ENCODE results near the gene MSS51.

MSS51 gene

GRCh38 chr10:73423309-73423708 is 10.1 kb downstream of the MSS51 start:
- DNase-seq (ENCODE audit: low read depth) = no peak
- TF ChIP-seq CTCF (IDR thresholded peaks at IDR 0.05; ENCODE audit: low read length, missing control alignments) = no peak
- H3K4me3 ChIP-seq (replicated peaks; ENCODE audit: low read depth, low read length) = no peak overlapping the region

- DNase-seq (ENCODE audit: low read depth) = no peak
Measured at GRCh38 chr10:73416571-73416970, 16.8 kb downstream of the MSS51 start.

GRCh38 chr10:73414230-73414945 is 19.0 kb downstream of the MSS51 start:
- DNase-seq (ENCODE audit: low read depth) = no peak
- H3K4me3 ChIP-seq (replicated peaks; ENCODE audit: low read depth, low read length) = peak overlapping the region; percentile 62
- peak; percentile 0 for TF ChIP-seq CTCF (IDR thresholded peaks at IDR 0.05; ENCODE audit: low read length, missing control alignments)

More at GRCh38 chr10:73416571-73416970, 16.8 kb downstream of the MSS51 start:
- no peak for TF ChIP-seq CTCF (IDR thresholded peaks at IDR 0.05; ENCODE audit: low read length, missing control alignments)
- H3K4me3 ChIP-seq (replicated peaks; ENCODE audit: low read depth, low read length) = no peak overlapping the region

- peak; percentile 11 for TF ChIP-seq CTCF (IDR thresholded peaks at IDR 0.05; ENCODE audit: low read length, missing control alignments)
- DNase-seq (ENCODE audit: low read depth) = peak; percentile 81
- peak within 1 kb of the TSS; percentile 62 for H3K4me3 ChIP-seq (replicated peaks; ENCODE audit: low read depth, low read length)
Measured at GRCh38 chr10:73413528-73414229, 19.7 kb downstream of the MSS51 start, which contains the start of gene ANXA7. Gene ANXA7, minus strand, starts transcription at chr10:73414058. Its CDS starts 13,202 bp downstream, at chr10:73400856.

GRCh38 chr10:73413108-73413527 is 20.2 kb downstream of the MSS51 start:
- no peak for DNase-seq (ENCODE audit: low read depth)
- H3K4me3 ChIP-seq (replicated peaks; ENCODE audit: low read depth, low read length) = peak overlapping the region; percentile 62
- TF ChIP-seq CTCF (IDR thresholded peaks at IDR 0.05; ENCODE audit: low read length, missing control alignments) = no peak

- no peak overlapping the region for H3K4me3 ChIP-seq (replicated peaks; ENCODE audit: low read depth, low read length)
- no peak for TF ChIP-seq CTCF (IDR thresholded peaks at IDR 0.05; ENCODE audit: low read length, missing control alignments)
- no peak for DNase-seq (ENCODE audit: low read depth)
Measured at GRCh38 chr10:73410897-73411296, 22.5 kb downstream of the MSS51 start.

Measured in fibroblast of pulmonary artery (primary cell).